Measurements from ENCODE around the gene LRWD1. TPM values are rescaled to one million over a fixed set of nuclear protein-coding genes. Genes with fewer than 3 reads are reported as not detected.

LRWD1 gene
- total RNA-seq, 1 donor from 2014 or later = 22.1 TPM

DNA sequence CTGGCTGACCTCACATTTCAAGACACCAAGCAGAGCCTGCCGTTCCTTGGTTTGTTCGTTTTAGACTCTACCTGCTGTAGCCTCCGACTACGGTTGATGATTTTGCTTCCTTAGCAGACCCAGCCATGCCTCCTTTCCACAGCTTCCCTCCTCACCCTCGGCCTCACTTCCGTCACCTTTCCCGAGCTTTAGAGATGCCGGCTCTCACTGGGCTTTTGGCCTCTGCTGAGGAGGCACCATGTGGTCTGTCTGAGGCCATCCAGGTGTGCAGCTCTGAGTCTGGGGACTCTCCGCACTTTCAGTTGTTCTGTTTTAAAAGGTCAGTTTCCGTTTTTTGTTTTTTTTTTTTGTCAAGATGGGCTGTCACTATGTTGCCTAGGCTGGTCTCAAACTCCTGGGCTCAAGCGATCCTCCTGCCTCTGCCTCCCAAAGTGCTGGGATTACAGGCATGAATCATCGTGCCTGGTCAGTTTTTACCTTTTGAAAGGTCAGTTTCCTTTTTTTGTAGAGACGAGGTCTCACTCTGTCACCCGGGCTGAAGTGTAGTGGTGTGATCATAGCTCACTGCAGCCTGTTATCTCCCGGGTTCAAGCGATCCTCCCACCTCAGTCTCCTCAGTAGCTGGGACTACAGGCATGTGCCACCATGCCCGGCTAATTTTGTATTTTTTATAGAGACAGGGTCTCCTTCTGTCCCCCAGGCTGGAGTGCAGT is 19.7 kb upstream of the LRWD1 start:
- Mint-ChIP-seq H3K27ac (ENCODE audit: unreplicated experiment) (no peak overlapping the region), H3K4me3 (ENCODE audit: unreplicated experiment) (no peak overlapping the region), H3K9me3 (ENCODE audit: unreplicated experiment) (no peaks in the 10 kb centered on the region), H3K27me3 (ENCODE audit: unreplicated experiment) (no peaks in the 10 kb centered on the region), H3K4me1 (ENCODE audit: unreplicated experiment) (peaks cover 5% of the 10 kb centered on the region), H3K36me3 (ENCODE audit: unreplicated experiment) (peaks cover 16% of the 10 kb centered on the region)
- TF ChIP-seq, protein P1, sequence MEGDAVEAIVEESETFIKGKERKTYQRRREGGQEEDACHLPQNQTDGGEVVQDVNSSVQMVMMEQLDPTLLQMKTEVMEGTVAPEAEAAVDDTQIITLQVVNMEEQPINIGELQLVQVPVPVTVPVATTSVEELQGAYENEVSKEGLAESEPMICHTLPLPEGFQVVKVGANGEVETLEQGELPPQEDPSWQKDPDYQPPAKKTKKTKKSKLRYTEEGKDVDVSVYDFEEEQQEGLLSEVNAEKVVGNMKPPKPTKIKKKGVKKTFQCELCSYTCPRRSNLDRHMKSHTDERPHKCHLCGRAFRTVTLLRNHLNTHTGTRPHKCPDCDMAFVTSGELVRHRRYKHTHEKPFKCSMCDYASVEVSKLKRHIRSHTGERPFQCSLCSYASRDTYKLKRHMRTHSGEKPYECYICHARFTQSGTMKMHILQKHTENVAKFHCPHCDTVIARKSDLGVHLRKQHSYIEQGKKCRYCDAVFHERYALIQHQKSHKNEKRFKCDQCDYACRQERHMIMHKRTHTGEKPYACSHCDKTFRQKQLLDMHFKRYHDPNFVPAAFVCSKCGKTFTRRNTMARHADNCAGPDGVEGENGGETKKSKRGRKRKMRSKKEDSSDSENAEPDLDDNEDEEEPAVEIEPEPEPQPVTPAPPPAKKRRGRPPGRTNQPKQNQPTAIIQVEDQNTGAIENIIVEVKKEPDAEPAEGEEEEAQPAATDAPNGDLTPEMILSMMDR (IDR thresholded peaks at IDR 0.05) = no peak
- no peak for DNase-seq (ENCODE audit: extremely low spot score, unreplicated experiment)

DNA sequence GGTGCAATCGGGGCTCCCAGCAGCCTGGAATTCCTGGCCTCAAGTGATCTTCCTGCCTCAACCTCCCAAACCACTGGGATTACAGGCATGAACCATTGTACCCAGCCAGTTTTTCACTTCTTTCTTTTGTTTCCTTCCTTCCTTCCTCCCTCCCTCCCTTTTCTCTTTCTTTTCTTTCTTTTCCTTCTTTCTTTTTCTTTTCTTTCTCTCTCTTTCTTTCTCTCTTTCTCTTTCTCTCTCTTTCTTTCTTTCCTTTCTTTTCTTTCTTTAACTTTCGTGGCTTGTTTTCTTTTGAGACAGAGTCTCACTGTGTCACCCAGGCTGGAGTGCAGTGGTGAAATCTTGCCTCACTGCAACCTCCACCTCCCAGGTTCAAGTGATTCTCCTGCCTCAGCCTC is 19.1 kb upstream of the LRWD1 start:
- TF ChIP-seq, protein P1 (IDR thresholded peaks at IDR 0.05) = no peak
- peaks cover 16% of the 10 kb centered on the region for H3K36me3 Mint-ChIP-seq (ENCODE audit: unreplicated experiment)
- no peak overlapping the region for H3K27ac Mint-ChIP-seq (ENCODE audit: unreplicated experiment)
- H3K4me3 Mint-ChIP-seq (ENCODE audit: unreplicated experiment) = no peak overlapping the region
- peaks cover 2% of the 10 kb centered on the region for H3K4me1 Mint-ChIP-seq (ENCODE audit: unreplicated experiment)
- no peaks in the 10 kb centered on the region for H3K9me3 Mint-ChIP-seq (ENCODE audit: unreplicated experiment)
- no peak for DNase-seq (ENCODE audit: extremely low spot score, unreplicated experiment)
- H3K27me3 Mint-ChIP-seq (ENCODE audit: unreplicated experiment) = no peaks in the 10 kb centered on the region

DNA sequence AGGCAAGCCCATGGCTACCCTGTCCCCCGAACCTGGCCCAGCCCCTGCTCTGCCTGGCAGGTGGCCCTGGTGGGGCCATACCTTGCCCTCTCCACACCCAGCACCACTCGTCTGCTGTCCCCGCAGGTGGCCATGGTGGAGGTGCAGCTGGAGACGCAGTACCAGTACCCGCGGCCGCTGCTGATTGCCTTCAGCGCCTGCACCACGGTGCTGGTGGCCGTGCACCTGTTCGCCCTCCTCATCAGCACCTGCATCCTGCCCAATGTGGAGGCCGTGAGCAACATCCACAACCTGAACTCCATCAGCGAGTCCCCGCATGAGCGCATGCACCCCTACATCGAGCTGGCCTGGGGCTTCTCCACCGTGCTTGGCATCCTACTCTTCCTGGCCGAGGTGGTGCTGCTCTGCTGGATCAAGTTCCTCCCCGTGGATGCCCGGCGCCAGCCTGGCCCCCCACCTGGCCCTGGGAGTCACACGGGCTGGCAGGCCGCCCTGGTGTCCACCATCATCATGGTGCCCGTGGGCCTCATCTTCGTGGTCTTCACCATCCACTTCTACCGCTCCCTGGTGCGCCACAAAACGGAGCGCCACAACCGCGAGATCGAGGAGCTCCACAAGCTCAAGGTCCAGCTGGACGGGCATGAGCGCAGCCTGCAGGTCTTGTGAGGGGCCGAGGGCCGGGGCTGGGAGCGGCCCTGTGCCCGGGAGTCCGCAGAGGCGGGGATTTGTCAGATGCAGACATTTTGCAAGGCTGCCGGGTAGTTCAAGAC is 18.2 kb upstream of the LRWD1 start:
- no peak overlapping the region for H3K27ac Mint-ChIP-seq (ENCODE audit: unreplicated experiment)
- no peak for DNase-seq (ENCODE audit: extremely low spot score, unreplicated experiment)
- H3K27me3 Mint-ChIP-seq (ENCODE audit: unreplicated experiment) = no peaks in the 10 kb centered on the region
- TF ChIP-seq, protein P1 (IDR thresholded peaks at IDR 0.05) = no peak
- peaks cover 16% of the 10 kb centered on the region for H3K36me3 Mint-ChIP-seq (ENCODE audit: unreplicated experiment)
- peaks cover 2% of the 10 kb centered on the region for H3K4me1 Mint-ChIP-seq (ENCODE audit: unreplicated experiment)
- no peaks in the 10 kb centered on the region for H3K9me3 Mint-ChIP-seq (ENCODE audit: unreplicated experiment)
- H3K4me3 Mint-ChIP-seq (ENCODE audit: unreplicated experiment) = no peak overlapping the region

DNA sequence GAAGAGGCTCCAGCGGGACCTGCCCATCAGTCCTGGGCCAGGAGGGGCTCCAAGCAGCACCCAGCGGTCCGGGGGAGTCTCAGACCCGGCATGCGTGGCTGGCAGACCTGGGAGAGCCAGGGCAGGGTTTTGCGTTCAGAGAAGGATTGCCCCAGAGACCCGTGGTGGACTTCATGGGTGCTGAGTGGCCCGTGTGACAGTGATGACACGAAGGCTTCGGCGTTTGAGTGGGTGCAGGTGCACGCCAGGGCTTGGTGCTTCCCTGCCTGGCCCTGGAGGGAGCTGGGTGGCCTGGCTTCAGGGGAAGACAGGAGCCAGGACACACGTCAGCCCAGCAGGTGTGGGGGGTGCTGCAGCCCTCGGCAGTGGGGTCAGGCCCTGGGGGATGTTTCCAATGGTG is 17.5 kb upstream of the LRWD1 start:
- TF ChIP-seq, protein P1 (IDR thresholded peaks at IDR 0.05) = no peak
- no peaks in the 10 kb centered on the region for H3K9me3 Mint-ChIP-seq (ENCODE audit: unreplicated experiment)
- peaks cover 2% of the 10 kb centered on the region for H3K4me1 Mint-ChIP-seq (ENCODE audit: unreplicated experiment)

DNA sequence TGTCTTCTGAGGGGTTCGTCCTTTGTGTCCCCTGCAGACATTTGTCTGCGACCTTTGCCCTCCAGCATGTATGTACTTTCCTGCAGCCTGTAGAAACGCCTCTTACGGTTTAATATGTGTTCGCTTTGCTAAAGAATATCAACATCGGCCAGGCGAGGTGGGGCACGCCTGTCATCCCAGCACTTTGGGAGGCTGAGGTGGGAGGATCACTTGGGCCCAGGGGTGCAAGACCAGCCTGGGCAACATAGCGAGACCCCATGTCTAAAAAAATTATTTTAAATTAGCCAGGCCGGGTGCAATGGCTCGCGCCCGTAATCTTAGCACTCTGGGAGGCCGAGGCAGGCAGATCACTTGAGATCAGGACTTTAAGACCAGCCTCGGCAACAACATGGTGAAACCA is 15.6 kb upstream of the LRWD1 start:
- Mint-ChIP-seq H3K9me3 (ENCODE audit: unreplicated experiment) (no peaks in the 10 kb centered on the region), H3K27me3 (ENCODE audit: unreplicated experiment) (no peaks in the 10 kb centered on the region), H3K27ac (ENCODE audit: unreplicated experiment) (no peak overlapping the region), H3K4me3 (ENCODE audit: unreplicated experiment) (no peak overlapping the region), H3K36me3 (ENCODE audit: unreplicated experiment) (peaks cover 16% of the 10 kb centered on the region), H3K4me1 (ENCODE audit: unreplicated experiment) (peaks cover 2% of the 10 kb centered on the region)
- DNase-seq (ENCODE audit: extremely low spot score, unreplicated experiment) = no peak
- TF ChIP-seq, protein P1 (IDR thresholded peaks at IDR 0.05) = no peak

More for the DNA sequence above, 17.5 kb upstream of the LRWD1 start:
- Mint-ChIP-seq H3K27me3 (ENCODE audit: unreplicated experiment) (no peaks in the 10 kb centered on the region), H3K36me3 (ENCODE audit: unreplicated experiment) (peaks cover 16% of the 10 kb centered on the region), H3K27ac (ENCODE audit: unreplicated experiment) (no peak overlapping the region), H3K4me3 (ENCODE audit: unreplicated experiment) (no peak overlapping the region)
- no peak for DNase-seq (ENCODE audit: extremely low spot score, unreplicated experiment)

All from osteocyte (in vitro differentiated cells).